SK-N-SH (cell line): ENCODE results near the gene BTG2. TPM values are rescaled to one million over a fixed set of nuclear protein-coding genes. Genes with fewer than 3 reads are reported as not detected.

Source experiments
- CTCF ChIA-PET: fragments of 300-600, 350-600 bp; formaldehyde crosslinking; extraction: SDS; loops from one replicate; lab custom pipeline; 2021; lab: Yijun Ruan, JAX
- POLR2A ChIA-PET: fragments of 350-600 bp; sonication (Branson Sonifier 250); formaldehyde crosslinking; extraction: SDS; loops from one replicate; lab custom pipeline; 2020; ENCODE audit warnings: antibody characterized with exemption, inconsistent platforms; lab: Yijun Ruan, JAX
- DNase-seq: peaks from one replicate; pipeline ENCODE4 v3.0.0; 2012
- H2AFZ ChIP-seq: fragments of 200-600 bp; sonication (generic); 2 replicates; pipeline ENCODE4 v1.8.1; 2016; ENCODE audit warnings: antibody characterized with exemption, mild to moderate bottlenecking, low read depth
- H3F3A ChIP-seq: fragments of 200-600 bp; sonication (generic); replicated peaks from 2 replicates; pipeline ENCODE3; 2016; ENCODE audit warnings: antibody characterized with exemption, mild to moderate bottlenecking; ENCODE audit not compliant: insufficient read depth
- H3K27ac ChIP-seq, 2 experiments: fragments of 200-500 bp in 1 of 2; fragments of 200-600 bp in 1 of 2; sonication (Bioruptor generic) in 1 of 2; sonication (generic), shearing (Covaris generic) in 1 of 2; 2 replicates each; pipeline versions ENCODE4 v1.5.1 to v1.6.1; 2014 to 2016; ENCODE audit warnings: low read depth in 2 of 2, inconsistent platforms in 1 of 2, low read length in 1 of 2, mild to moderate bottlenecking in 1 of 2, mixed read lengths in 1 of 2
- H3K27me3 ChIP-seq: fragments of 200-600 bp; sonication (generic), shearing (Covaris generic); 2 replicates; pipeline ENCODE4 v1.6.1; 2016; ENCODE audit warnings: mixed run types; ENCODE audit not compliant: insufficient read depth
- H3K36me3 ChIP-seq, 2 experiments: fragments of 200-500 bp in 1 of 2; fragments of 200-600 bp in 1 of 2; sonication (Bioruptor generic) in 1 of 2; sonication (generic) in 1 of 2; replicated peaks in 1 of 2; 2 replicates each; pipeline versions ENCODE3 to v1.5.1; 2014 to 2016; ENCODE audit warnings: low read length in 1 of 2, mild to moderate bottlenecking in 1 of 2; ENCODE audit not compliant: insufficient read depth in 2 of 2, control insufficient read depth in 1 of 2
- H3K4me1 ChIP-seq, 2 experiments: fragments of 200-500 bp in 1 of 2; fragments of 200-600 bp in 1 of 2; sonication (Bioruptor generic) in 1 of 2; sonication (generic), shearing (Covaris generic) in 1 of 2; 2 replicates each; pipeline versions ENCODE4 v1.5.1 to v1.6.1; 2014 to 2016; ENCODE audit warnings: low read depth in 1 of 2, low read length in 1 of 2, mixed run types in 1 of 2; ENCODE audit not compliant: insufficient read depth in 2 of 2, control insufficient read depth in 1 of 2
- H3K4me2 ChIP-seq: fragments of 200-600 bp; sonication (generic), shearing (Covaris generic); 2 replicates; pipeline ENCODE4 v1.6.1; 2017; ENCODE audit warnings: mixed run types
- H3K4me3 ChIP-seq, 2 experiments: fragments of 200-500 bp in 1 of 2; fragments of 200-600 bp in 1 of 2; sonication (Bioruptor generic) in 1 of 2; sonication (generic), shearing (Covaris generic) in 1 of 2; 2 replicates each; pipeline versions ENCODE4 v1.5.1 to v1.8.1; 2014 to 2016; ENCODE audit warnings: low read depth in 2 of 2, inconsistent platforms in 1 of 2, low read length in 1 of 2, mild to moderate bottlenecking in 1 of 2, mixed read lengths in 1 of 2, moderate library complexity in 1 of 2
- H3K79me2 ChIP-seq: fragments of 200-600 bp; sonication (generic); 2 replicates; pipeline ENCODE4 v1.8.1; 2017; ENCODE audit warnings: mild to moderate bottlenecking; ENCODE audit not compliant: insufficient read depth
- H3K9ac ChIP-seq: fragments of 200-600 bp; sonication (generic); 2 replicates; pipeline ENCODE4 v1.6.1; 2017; ENCODE audit warnings: mixed run types
- H3K9me2 ChIP-seq: fragments of 200-600 bp; sonication (generic); 2 replicates; pipeline ENCODE4 v1.6.1; 2017; ENCODE audit warnings: mixed run types
- H3K9me3 ChIP-seq: fragments of 200-600 bp; sonication (generic); 2 replicates; pipeline ENCODE4 v1.6.1; 2017; ENCODE audit warnings: mixed run types, mild to moderate bottlenecking, moderate library complexity
- H4K20me1 ChIP-seq: fragments of 200-600 bp; sonication (generic); 2 replicates; pipeline ENCODE4 v1.6.1; 2017; ENCODE audit warnings: mild to moderate bottlenecking, mixed run types; ENCODE audit not compliant: insufficient read depth
- ELF1 ChIP-seq: IDR thresholded peaks from 2 replicates; pipeline ENCODE4 v1.4.0; 2012
- EP300 ChIP-seq, 2 experiments: IDR thresholded peaks; 2 replicates each; pipeline versions ENCODE4 v1.4.0 to v1.6.1; 2012; ENCODE audit warnings: borderline replicate concordance in 1 of 2, low read depth in 1 of 2, low read length in 1 of 2
- FOSL2 ChIP-seq: IDR thresholded peaks from 2 replicates; pipeline ENCODE4 v1.4.0; 2012; ENCODE audit warnings: low read depth, mild to moderate bottlenecking, moderate library complexity, borderline replicate concordance
- FOXJ3 ChIP-seq: sonication (generic); formaldehyde crosslinking; IDR thresholded peaks from 2 replicates; pipeline ENCODE4 v1.5.1; 2020; ENCODE audit warnings: mild to moderate bottlenecking, missing genetic modification reagents
- FOXM1 ChIP-seq: IDR thresholded peaks from 2 replicates; pipeline ENCODE4 v1.4.0; 2012; ENCODE audit warnings: low read depth, mild to moderate bottlenecking
- GATA2 ChIP-seq: sonication (generic); formaldehyde crosslinking; IDR thresholded peaks from 2 replicates; pipeline ENCODE4 v1.5.0; 2020; ENCODE audit warnings: mild to moderate bottlenecking, missing genetic modification reagents
- MEF2A ChIP-seq: IDR thresholded peaks from 2 replicates; pipeline ENCODE4 v1.4.0; 2012; ENCODE audit warnings: low read depth, borderline replicate concordance
- MXI1 ChIP-seq: IDR thresholded peaks from 2 replicates; pipeline ENCODE4 v1.6.1; 2012; ENCODE audit warnings: mild to moderate bottlenecking, low read depth, low read length, improper control_type of control experiment
- NRF1 ChIP-seq: IDR thresholded peaks from 2 replicates; pipeline ENCODE4 v1.6.1; 2012; ENCODE audit warnings: low read depth, mild to moderate bottlenecking, low read length
- POLR2AphosphoS5 ChIP-seq: IDR thresholded peaks from 2 replicates; pipeline ENCODE4 v1.6.1; 2012; ENCODE audit warnings: low read depth, low read length
- RCOR1 ChIP-seq: fragments of 150-350 bp; IDR thresholded peaks from 2 replicates; pipeline ENCODE4 v1.6.1; 2017; ENCODE audit warnings: antibody characterized with exemption, low read length
- SMC3 ChIP-seq: IDR thresholded peaks from 2 replicates; pipeline ENCODE4 v1.6.1; 2012; ENCODE audit warnings: low read depth, low read length, improper control_type of control experiment
- TCF12 ChIP-seq: IDR thresholded peaks from 2 replicates; pipeline ENCODE4 v1.4.0; 2012
- YY1 ChIP-seq: IDR thresholded peaks from 2 replicates; pipeline ENCODE4 v1.4.0; 2012; ENCODE audit warnings: low read depth, mild to moderate bottlenecking
- WGBS: methylation state at CpG from one replicate; pipeline ENCODE4 v1.1.6; 2017; ENCODE audit warnings: low lambda C conversion rate; 5-methylcytosine and 5-hydroxymethylcytosine counted together
- polyA plus RNA-seq, 3 experiments: library from polyadenylated mRNA; depleted of rRNA; stranded (reverse); fragments of >200 nt; gene quantifications; 2 replicates each; pipeline ENCODE4 v1.2.3, GENCODE V29; 2012
- TF ChIP-seq, protein P1 (sequence below): IDR thresholded peaks from 2 replicates; pipeline ENCODE4 v1.4.0; 2012; ENCODE audit warnings: low read depth, borderline replicate concordance
- TF ChIP-seq, protein P2 (sequence below): IDR thresholded peaks from 2 replicates; pipeline ENCODE4 v1.4.0; 2012; ENCODE audit warnings: low read depth
- TF ChIP-seq, protein P3 (sequence below): fragments of 150-350 bp; IDR thresholded peaks from 2 replicates; pipeline ENCODE4 v1.6.1; 2017; ENCODE audit warnings: antibody characterized with exemption, low read length, low read depth, borderline replicate concordance
- TF ChIP-seq, protein P4 (sequence below): fragments of 200-600 bp; sonication (generic); IDR thresholded peaks from 2 replicates; pipeline ENCODE4 v1.6.1; 2017; ENCODE audit warnings: antibody characterized with exemption, mild to moderate bottlenecking, moderate library complexity

The BTG2 gene
- polyA plus RNA-seq, 1 of the 3 experiments (the other 2 are of a cell fraction) = 26.2 TPM

DNA sequence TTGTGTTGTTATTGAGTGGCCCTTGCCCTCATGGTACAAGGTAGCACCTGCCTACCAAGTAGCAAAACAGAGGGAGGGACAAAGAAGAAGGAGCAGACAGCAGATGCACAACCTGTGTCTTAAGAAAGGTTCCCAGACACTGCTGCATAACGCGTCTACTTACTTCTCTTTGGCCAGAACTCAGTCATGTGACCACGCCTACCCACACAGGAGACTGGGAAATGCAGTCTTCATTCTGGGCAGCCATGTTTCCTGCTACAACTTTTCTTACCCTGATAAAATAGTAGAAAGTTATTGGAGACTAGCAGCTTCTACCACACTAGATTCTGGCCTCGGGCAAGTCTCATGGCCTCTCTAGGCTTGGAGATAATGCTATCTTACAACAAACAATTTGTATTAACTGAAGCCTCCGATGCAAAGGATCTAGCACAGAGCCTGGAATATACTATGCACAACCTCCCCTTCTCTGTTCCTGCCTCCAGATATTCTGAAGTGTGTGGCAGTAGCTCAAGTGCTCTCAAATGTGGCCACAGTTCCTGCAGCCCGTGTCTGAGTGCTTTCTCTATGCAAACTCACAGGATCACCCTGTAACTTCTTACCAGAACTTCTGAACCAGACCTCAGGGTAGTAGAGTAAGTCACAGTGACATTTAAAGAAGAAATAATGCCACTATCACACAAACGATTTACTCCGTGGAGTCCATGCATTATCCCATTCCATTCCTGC, 34.1 kb upstream of the BTG2 start:
- TF ChIP-seq, protein P1, sequence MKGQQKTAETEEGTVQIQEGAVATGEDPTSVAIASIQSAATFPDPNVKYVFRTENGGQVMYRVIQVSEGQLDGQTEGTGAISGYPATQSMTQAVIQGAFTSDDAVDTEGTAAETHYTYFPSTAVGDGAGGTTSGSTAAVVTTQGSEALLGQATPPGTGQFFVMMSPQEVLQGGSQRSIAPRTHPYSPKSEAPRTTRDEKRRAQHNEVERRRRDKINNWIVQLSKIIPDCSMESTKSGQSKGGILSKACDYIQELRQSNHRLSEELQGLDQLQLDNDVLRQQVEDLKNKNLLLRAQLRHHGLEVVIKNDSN = peak; percentile 94
- TF ChIP-seq MXI1 (no peak), YY1 (peak; percentile 92), POLR2AphosphoS5 (peak; percentile 39; the same call in 1 of the 2 replicates), ELF1 (no peak), NRF1 (no peak), RCOR1 (no peak), FOXM1 (no peak), TCF12 (no peak), GATA2 (CRISPR knock-in tag) (no peak), EP300 (IDR thresholded peaks at IDR 0.05; ENCODE audit: borderline replicate concordance in 1 of 2, low read depth in 1 of 2, low read length in 1 of 2) (no peak), SMC3 (no peak), FOXJ3 (no peak), FOSL2 (no peak), MEF2A (no peak)
- TF ChIP-seq, protein P2, sequence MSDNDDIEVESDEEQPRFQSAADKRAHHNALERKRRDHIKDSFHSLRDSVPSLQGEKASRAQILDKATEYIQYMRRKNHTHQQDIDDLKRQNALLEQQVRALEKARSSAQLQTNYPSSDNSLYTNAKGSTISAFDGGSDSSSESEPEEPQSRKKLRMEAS = no peak
- TF ChIP-seq, protein P3, sequence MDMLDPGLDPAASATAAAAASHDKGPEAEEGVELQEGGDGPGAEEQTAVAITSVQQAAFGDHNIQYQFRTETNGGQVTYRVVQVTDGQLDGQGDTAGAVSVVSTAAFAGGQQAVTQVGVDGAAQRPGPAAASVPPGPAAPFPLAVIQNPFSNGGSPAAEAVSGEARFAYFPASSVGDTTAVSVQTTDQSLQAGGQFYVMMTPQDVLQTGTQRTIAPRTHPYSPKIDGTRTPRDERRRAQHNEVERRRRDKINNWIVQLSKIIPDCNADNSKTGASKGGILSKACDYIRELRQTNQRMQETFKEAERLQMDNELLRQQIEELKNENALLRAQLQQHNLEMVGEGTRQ = peak; percentile 50; the same call in 1 of the 2 replicates
- TF ChIP-seq, protein P4, sequence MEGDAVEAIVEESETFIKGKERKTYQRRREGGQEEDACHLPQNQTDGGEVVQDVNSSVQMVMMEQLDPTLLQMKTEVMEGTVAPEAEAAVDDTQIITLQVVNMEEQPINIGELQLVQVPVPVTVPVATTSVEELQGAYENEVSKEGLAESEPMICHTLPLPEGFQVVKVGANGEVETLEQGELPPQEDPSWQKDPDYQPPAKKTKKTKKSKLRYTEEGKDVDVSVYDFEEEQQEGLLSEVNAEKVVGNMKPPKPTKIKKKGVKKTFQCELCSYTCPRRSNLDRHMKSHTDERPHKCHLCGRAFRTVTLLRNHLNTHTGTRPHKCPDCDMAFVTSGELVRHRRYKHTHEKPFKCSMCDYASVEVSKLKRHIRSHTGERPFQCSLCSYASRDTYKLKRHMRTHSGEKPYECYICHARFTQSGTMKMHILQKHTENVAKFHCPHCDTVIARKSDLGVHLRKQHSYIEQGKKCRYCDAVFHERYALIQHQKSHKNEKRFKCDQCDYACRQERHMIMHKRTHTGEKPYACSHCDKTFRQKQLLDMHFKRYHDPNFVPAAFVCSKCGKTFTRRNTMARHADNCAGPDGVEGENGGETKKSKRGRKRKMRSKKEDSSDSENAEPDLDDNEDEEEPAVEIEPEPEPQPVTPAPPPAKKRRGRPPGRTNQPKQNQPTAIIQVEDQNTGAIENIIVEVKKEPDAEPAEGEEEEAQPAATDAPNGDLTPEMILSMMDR = no peak
- Histone ChIP-seq H2AFZ (peak overlapping the region; percentile 94), H3K9me2 (no peaks in the 10 kb centered on the region), H3K79me2 (no peaks in the 10 kb centered on the region), H3K27me3 (no peaks in the 10 kb centered on the region), H3K4me1 (peaks cover 0 to 24% of the 10 kb centered on the region in 2 experiments; a peak in 1 of 4 replicates), H3K4me2 (no peak overlapping the region), H3F3A (no peaks in the 10 kb centered on the region), H3K27ac (no peak overlapping the region), H3K4me3 (no peak overlapping the region; a peak in 1 of 4 replicates), H3K9ac (no peak overlapping the region), H4K20me1 (no peaks in the 10 kb centered on the region), H3K9me3 (no peaks in the 10 kb centered on the region), H3K36me3 (no peaks in the 10 kb centered on the region)
- DNase-seq = peak; percentile 45
- CTCF ChIA-PET = interaction anchor here (0.7 to 31.2 kb wide), 15 partner anchors 14 to 225 kb away, joined by 3 to 817 read pairs (median 40); partner anchors contain the start of genes ADORA1, BTG2 and FMOD
- WGBS = 52% methylated on average over 8 of the region's 8 CpGs
- POLR2A ChIA-PET = no interaction called here
